K562 (cell line): ENCODE data around the gene PCDH1. TPM values are rescaled to one million over a fixed set of nuclear protein-coding genes. Genes with fewer than 3 reads are reported as not detected.

Source experiments
- BRD9 ChIP-seq: fragments of 450-650 bp; IDR thresholded peaks from 2 replicates; pipeline ENCODE4 v1.6.1; 2018; ENCODE audit warnings: low read depth; ENCODE audit not compliant: partially characterized antibody
- CHD1 ChIP-seq: fragments of 200-600 bp; sonication (generic); IDR thresholded peaks from one replicate; pipeline ENCODE4 v1.6.1; 2012; ENCODE audit warnings: mild to moderate bottlenecking, moderate library complexity, low read length, inconsistent platforms
- CSDE1 ChIP-seq, 2 experiments: fragments of 450-650 bp; IDR thresholded peaks; 2 replicates each; pipeline ENCODE4 v1.6.1; 2016; ENCODE audit warnings: mild to moderate bottlenecking in 1 of 2
- ESRRB ChIP-seq: fragments of 250-450 bp; sonication (Bioruptor Pico); IDR thresholded peaks from 2 replicates; pipeline ENCODE4 v1.5.0; 2020; ENCODE audit warnings: mild to moderate bottlenecking, moderate library complexity, borderline replicate concordance
- EWSR1 ChIP-seq: fragments of 450-650 bp; IDR thresholded peaks from 2 replicates; pipeline ENCODE4 v1.6.1; 2018; ENCODE audit warnings: borderline replicate concordance, mild to moderate bottlenecking, low read depth, moderate library complexity; ENCODE audit not compliant: partially characterized antibody
- HDAC8 ChIP-seq: fragments of 450-650 bp; IDR thresholded peaks from 2 replicates; pipeline ENCODE4 v1.6.1; 2016; ENCODE audit warnings: mild to moderate bottlenecking, missing genetic modification characterization, moderate library complexity, missing compliant biosample characterization
- PHF20 ChIP-seq: fragments of 450-650 bp; IDR thresholded peaks from 2 replicates; pipeline ENCODE4 v1.6.1; 2018; ENCODE audit not compliant: partially characterized antibody
- PHF8 ChIP-seq: fragments of 200-600 bp; sonication (generic); IDR thresholded peaks from 2 replicates; pipeline ENCODE4 v1.6.1; 2012; ENCODE audit warnings: mixed run types, mild to moderate bottlenecking, inconsistent platforms, low read length, moderate library complexity, borderline replicate concordance
- POU5F1 ChIP-seq: fragments of 150-350 bp; IDR thresholded peaks from 2 replicates; pipeline ENCODE4 v1.6.1; 2014; ENCODE audit warnings: borderline replicate concordance, low read length, low read depth, mild to moderate bottlenecking; ENCODE audit not compliant: partially characterized antibody
- PRMT5 ChIP-seq: sonication (generic); formaldehyde crosslinking; IDR thresholded peaks from 2 replicates; pipeline ENCODE4 v1.5.0; 2020; ENCODE audit warnings: missing genetic modification reagents
- PTBP1 ChIP-seq: fragments of 200-400 bp; formaldehyde crosslinking; IDR thresholded peaks from 2 replicates; pipeline ENCODE4 v1.6.1; 2017; ENCODE audit warnings: low read depth, low read length
- RFX1 ChIP-seq: fragments of 450-650 bp; IDR thresholded peaks from 2 replicates; pipeline ENCODE4 v1.6.1; 2016; ENCODE audit warnings: mild to moderate bottlenecking, moderate library complexity
- TEAD4 ChIP-seq, 2 experiments: sonication (generic) in 1 of 2; formaldehyde crosslinking in 1 of 2; IDR thresholded peaks; 2 replicates each; pipeline versions ENCODE4 v1.6.1 to v1.8.0; 2012 to 2022; ENCODE audit warnings: borderline replicate concordance in 1 of 2, inconsistent platforms in 1 of 2, low read length in 1 of 2, mild to moderate bottlenecking in 1 of 2, missing genetic modification reagents in 1 of 2
- TFAM ChIP-seq: fragments of 250-450 bp; sonication (Bioruptor Pico); conservative IDR thresholded peaks from 2 replicates; pipeline ENCODE4 v1.5.0; 2021; ENCODE audit warnings: mild to moderate bottlenecking, moderate library complexity
- THRAP3 ChIP-seq: fragments of 450-650 bp; IDR thresholded peaks from 2 replicates; pipeline ENCODE4 v1.6.1; 2016; ENCODE audit warnings: mild to moderate bottlenecking, inconsistent platforms, borderline replicate concordance
- U2AF2 ChIP-seq: fragments of 200-400 bp; formaldehyde crosslinking; optimal IDR thresholded peaks from 2 replicates; pipeline ENCODE3; 2017; ENCODE audit warnings: low read depth, mild to moderate bottlenecking, low read length
- ZBTB11 ChIP-seq, 3 experiments: fragments of 200-800 bp in 1 of 3; fragments of 250-450 bp in 1 of 3; fragments of 450-650 bp in 1 of 3; sonication (Bioruptor Pico) in 1 of 3; sonication (Bioruptor generic) in 1 of 3; formaldehyde crosslinking in 1 of 3; IDR thresholded peaks; 2 replicates each; pipeline versions ENCODE4 v1.6.1 to v1.8.0; 2016 to 2022; ENCODE audit warnings: mild to moderate bottlenecking in 2 of 3, missing genetic modification characterization in 2 of 3, missing compliant biosample characterization in 1 of 3, moderate library complexity in 1 of 3
- ZNF134 ChIP-seq: fragments of 250-450 bp; sonication (Bioruptor Pico); conservative IDR thresholded peaks from 2 replicates; pipeline ENCODE4 v1.4.0; 2020
- ZNF408 ChIP-seq: fragments of 250-450 bp; sonication (Bioruptor Pico); IDR thresholded peaks from 2 replicates; pipeline ENCODE4 v1.4.0; 2020; ENCODE audit warnings: low read depth, mild to moderate bottlenecking, moderate library complexity
- ZNF75A ChIP-seq: fragments of 450-650 bp; formaldehyde crosslinking; IDR thresholded peaks from 2 replicates; pipeline ENCODE4 v1.4.0; 2020; ENCODE audit warnings: mild to moderate bottlenecking
- polyA plus RNA-seq, 8 experiments: library from polyadenylated mRNA; depleted of rRNA in 4 of 8; stranded (reverse) in 5 of 8; unstranded in 3 of 8; fragments of >200 nt; fragmentation: Nextera tagmentation in 2 of 8; fragmentation: Illumina TruSeq in 1 of 8; extraction: Ambion mirVana in 2 of 8; extraction: Trizol in 1 of 8; gene quantifications; 2 replicates each; pipeline versions ENCODE4 v1.2.1 to v1.2.3, GENCODE V29; 2011 to 2014; ENCODE audit warnings: inconsistent platforms in 1 of 8, missing spikeins in 1 of 8
- total RNA-seq, 7 experiments: library from RNA; depleted of rRNA in 6 of 7; stranded (reverse); fragments of >200 nt in 6 of 7; fragmentation: Illumina TruSeq in 2 of 7; extraction: Trizol in 2 of 7; gene quantifications; 2 replicates each; pipeline versions ENCODE4 v1.2.1 to v1.2.3, GENCODE V29; 2011 to 2021; ENCODE audit warnings: low replicate concordance in 1 of 7
- TF ChIP-seq, protein P1 (sequence below): fragments of 450-650 bp; IDR thresholded peaks from 2 replicates; pipeline ENCODE4 v1.7.1; 2018; ENCODE audit warnings: mild to moderate bottlenecking, low read depth; ENCODE audit not compliant: partially characterized antibody

Gene PCDH1
- total and polyA plus RNA-seq, 9 of the 15 experiments (the other 6 are each of a cell fraction or from before 2014, with no cell fraction given), result 0.11 to 3.6 (median 1.9) TPM; not detected in 1

DNA sequence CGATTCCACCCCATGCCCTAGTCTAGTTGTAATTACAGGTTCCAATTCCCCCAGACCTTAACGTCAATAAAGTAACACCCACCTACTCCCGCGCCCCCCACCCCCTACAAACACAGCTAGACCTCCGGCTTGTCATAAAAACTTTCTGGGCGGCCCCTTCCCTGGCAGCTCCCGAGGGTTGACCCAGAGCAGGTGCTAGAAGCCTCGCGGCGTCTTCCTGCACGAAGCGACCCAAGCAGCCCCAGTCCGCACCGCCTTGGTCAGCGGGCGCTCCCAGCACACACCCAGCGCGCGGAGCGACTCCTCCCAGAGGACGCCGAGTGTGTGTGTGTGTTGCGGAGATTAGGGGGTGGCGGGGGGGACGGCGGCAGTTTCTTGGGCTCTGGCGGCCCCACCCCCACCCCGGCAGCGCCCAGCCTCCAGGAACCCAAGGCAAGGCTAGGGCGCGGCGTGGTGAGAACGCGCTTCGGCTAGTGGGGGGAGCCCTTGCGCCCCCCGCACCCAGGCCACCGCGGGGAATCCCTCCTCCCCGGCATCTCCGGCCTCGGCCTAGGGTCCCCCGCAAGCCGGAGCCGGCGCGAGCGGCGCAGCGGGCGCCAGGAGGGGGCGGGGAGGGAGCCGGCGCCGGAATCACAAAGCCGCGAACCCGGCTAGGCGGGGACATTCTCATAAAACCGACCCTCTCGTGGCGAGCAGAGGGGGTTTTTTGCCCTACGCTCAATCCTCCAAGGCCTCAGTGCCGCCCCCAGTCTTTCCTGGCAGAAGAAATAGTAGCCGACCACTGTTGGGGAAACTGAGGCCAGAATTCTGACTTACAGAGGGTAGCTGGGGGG is 2.2 kb downstream of the PCDH1 start (continued):
- TF ChIP-seq CHD1 (no peak), CSDE1 (IDR thresholded peaks at IDR 0.05) (no peak), EWSR1 (no peak), ZNF75A (no peak), RFX1 (no peak), BRD9 (no peak), ZNF408 (CRISPR knock-in tag) (no peak), ZBTB11 (CRISPR knock-in tag; IDR thresholded peaks at IDR 0.05) (no peak), ZNF134 (CRISPR knock-in tag) (no peak), TFAM (CRISPR knock-in tag) (no peak), PHF8 (no peak), PRMT5 (no peak), TEAD4 (IDR thresholded peaks at IDR 0.05; ENCODE audit: low read length) (no peak), TEAD4 (CRISPR knock-in tag; IDR thresholded peaks at IDR 0.05; ENCODE audit: borderline replicate concordance) (no peak), PHF20 (peak; percentile 68), POU5F1 (no peak), ESRRB (CRISPR knock-in tag) (no peak), THRAP3 (no peak), PTBP1 (no peak), U2AF2 (no peak), HDAC8 (tag) (no peak)
- TF ChIP-seq, protein P1, sequence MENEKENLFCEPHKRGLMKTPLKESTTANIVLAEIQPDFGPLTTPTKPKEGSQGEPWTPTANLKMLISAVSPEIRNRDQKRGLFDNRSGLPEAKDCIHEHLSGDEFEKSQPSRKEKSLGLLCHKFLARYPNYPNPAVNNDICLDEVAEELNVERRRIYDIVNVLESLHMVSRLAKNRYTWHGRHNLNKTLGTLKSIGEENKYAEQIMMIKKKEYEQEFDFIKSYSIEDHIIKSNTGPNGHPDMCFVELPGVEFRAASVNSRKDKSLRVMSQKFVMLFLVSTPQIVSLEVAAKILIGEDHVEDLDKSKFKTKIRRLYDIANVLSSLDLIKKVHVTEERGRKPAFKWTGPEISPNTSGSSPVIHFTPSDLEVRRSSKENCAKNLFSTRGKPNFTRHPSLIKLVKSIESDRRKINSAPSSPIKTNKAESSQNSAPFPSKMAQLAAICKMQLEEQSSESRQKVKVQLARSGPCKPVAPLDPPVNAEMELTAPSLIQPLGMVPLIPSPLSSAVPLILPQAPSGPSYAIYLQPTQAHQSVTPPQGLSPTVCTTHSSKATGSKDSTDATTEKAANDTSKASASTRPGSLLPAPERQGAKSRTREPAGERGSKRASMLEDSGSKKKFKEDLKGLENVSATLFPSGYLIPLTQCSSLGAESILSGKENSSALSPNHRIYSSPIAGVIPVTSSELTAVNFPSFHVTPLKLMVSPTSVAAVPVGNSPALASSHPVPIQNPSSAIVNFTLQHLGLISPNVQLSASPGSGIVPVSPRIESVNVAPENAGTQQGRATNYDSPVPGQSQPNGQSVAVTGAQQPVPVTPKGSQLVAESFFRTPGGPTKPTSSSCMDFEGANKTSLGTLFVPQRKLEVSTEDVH, result no peak
